HG02852 (cell line): Measurements from ENCODE around the gene CDC5L.

Experiments used
- ATAC-seq: cut with Tn5 transposase; IDR thresholded peaks from one replicate; pipeline ENCODE4 v1.9.1; 2021; ENCODE audit warnings: mild to moderate bottlenecking, moderate library complexity; ENCODE audit not compliant: unreplicated experiment

CDC5L gene

DNA sequence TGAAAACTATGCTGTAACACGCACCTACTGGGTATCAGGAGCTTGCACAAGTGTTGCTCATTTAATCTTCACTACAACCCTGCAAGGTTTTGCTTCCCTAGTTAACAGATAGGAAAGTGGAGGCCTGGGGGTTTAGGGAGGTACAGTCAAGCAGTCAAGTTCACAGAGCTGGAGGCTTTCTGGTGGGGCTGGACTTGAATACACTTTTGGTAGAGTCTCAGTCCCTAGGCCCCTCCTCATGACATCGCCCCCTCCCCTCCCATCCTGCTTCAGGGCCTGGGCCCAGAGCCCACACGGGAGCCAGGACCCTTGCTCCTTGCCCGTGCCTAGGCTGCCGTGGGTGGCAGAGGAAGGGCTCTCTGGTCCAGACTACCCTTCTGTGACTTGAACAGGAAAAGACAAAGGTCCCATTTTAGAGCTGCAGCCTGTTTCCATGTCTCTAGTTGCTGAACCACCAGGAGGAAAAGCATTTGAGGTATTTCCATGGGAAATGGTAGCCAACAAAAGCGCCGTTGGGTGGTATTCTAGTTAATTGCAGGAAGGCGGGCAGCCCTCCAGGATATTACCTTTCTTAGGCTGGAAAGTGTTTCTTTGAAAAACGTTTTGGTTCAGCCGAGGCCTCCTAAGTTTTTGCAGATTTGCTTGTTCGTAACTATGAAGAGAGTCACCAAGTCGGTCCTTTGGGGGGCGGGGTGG is 84.9 kb downstream of the CDC5L start:
- no peak for ATAC-seq

DNA sequence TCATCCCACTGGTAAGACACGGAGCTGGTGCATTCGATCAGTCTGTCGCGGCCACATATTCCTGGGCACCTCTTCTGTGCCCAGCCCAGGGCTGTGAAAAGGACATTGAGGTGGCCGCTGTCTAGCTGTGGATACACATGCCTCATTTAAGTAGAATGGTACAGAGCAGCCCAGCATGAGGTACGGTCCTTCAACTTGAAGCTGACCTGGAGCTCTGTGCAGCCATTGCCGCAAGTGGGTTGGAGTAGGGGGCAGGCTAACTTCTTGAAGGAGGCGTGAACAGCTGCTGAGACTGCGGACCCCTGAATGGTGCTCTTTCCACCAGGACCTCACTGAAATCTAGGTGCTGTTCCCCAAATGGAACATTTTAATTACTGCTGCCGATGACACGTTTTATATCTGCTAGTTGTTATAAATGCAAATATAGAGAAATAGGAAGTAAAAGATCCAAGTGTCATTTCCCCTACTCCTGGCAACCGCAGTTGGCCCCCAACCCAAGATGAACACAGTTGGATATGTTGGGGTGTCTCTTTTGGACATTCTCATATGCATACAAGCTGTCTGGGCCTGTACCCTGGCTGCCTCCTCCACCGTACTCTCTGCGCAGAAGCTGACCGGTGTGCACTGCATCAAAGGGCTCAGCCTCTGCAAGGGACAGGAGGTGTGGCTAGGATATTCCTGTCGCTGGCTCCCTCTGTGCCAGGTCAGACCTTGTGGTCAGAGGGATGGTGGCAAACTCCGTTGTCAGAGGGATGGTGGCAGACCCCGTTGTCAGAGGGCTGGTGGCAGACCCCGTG is 86.1 kb downstream of the CDC5L start:
- no peak for ATAC-seq

DNA sequence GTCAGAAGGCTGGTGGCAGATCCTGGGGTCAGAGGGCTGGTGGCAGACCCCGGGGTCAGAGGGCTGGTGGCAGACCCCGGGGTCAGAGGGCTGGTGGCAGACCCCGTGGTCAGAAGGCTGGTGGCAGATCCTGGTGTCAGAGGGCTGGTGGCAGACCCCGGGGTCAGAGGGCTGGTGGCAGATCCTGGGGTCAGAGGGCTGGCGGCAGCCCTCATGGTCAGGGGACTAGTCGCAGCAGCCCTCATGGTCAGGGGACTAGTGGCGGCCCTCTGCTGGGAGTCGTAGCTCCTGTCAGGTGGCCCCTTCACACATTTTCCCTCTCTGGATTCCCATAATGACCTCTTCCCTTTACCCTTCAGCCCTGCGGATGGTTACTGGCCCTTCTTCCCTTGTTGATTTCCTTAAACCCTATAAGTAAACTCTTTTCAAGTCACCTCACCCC is 86.7 kb downstream of the CDC5L start:
- no peak for ATAC-seq

- ATAC-seq = no peak
Observed at GRCh38 chr6:44474643-44475042, 87.1 kb downstream of the CDC5L start.

GRCh38 chr6:44475417-44475778 is 87.9 kb downstream of the CDC5L start:
- peak; percentile 28 for ATAC-seq

DNA sequence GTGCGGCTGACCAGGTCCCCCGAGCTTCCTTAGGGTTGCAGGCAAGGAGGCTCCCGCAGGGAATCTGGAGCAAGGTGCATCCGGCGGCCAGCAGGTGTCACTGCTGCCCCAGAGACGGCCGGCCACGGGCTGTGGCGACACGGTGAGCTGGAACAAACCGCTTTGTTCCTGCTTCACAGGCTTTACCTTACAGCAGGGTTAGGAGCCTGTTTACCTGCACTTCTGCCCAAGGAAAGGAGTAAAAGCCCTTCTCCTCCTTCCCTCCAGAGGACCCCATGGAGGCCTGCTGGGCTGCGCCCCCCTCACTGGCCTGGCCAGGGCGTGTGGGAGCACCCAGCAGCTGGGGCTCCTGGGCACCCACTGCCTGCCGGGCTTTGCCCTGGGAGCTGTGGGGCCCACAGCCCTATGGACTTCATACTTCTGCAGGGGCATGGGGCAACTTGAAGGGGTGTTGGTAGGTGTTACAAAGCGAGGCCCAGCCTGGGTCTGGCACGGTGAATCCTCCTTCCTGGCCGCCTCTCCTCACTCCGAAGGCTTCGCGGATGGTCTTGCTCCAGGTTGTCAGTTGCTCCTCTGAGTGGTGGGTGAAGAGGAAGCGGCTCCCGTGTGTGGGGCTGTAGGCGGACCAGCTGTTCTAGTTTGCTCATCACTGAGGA is 88.4 kb downstream of the CDC5L start:
- ATAC-seq = peak; percentile 87

DNA sequence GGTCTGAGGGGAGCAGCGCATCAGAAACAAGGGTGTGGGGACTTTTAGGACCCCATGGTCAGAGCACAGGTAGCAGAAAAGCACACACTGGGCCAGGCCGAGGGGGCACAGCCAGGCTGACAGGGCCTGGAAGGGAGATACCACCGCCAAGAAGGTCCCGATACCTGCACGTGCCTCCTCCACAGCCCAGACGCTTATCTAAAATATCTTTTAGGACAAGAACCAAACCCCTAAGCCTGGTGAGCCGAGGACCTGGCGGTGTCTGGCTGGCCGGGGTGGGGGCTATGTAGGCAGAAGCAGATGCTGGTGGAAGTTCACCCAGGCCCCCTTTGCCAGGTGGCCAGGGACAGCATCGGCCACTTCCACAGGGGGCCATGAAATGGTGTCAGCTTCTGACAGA is 89.3 kb downstream of the CDC5L start:
- no peak for ATAC-seq

DNA sequence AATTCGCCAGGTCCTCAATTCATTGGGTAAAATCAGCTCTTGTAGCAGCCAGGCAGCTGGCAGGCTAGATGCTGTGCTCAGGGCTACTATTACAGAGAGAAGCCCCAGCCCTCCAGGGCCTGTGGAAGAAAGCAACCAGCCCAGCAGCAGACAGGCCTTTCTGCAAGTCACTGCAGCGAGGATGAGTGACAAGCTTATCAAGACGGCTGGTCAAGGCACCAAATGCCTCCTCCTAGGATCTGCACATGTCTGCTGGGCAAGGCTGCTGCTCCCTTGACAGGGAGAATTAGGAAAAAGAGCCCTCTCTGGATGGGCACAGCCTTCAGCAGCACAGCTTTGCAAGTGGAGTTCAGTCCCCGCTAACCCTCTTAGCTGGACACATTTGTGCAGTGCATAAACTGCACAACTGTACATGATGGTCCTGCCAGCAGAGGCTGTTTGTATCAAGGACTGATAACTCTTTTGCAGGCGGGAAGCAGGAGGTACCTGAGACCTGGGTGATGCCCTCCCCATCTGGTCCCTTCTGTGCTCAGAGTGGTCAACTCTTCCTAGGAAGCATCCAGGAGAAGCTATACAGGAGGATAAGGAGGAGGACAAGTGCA is 89.9 kb downstream of the CDC5L start:
- no peak for ATAC-seq

GRCh38 chr6:44478158-44478557 is 90.7 kb downstream of the CDC5L start:
- no peak for ATAC-seq

GRCh38 chr6:44478591-44479254 is 91.2 kb downstream of the CDC5L start:
- no peak for ATAC-seq

DNA sequence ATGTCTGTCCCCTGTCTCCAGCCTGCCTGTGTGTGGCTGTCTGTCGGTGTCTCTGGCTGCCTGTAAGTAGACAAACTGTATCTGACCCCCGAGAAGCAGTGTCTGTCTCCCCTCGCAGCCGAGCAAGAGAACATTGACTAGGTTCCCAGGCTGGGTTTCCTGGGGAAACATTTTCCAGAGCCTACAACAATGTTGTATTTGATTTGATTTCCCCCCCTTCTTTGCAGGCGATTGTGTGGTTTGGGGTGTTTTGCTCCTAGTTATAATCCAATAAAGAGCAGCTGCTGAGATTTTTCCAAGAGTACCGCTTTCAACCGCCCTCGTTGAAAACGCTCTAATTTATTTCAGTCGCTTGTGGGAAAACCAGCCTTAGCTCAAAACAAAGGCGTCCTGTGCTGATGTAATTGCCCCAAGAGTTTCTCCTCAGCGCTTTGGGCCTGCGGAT is 92.6 kb downstream of the CDC5L start:
- ATAC-seq = no peak

DNA sequence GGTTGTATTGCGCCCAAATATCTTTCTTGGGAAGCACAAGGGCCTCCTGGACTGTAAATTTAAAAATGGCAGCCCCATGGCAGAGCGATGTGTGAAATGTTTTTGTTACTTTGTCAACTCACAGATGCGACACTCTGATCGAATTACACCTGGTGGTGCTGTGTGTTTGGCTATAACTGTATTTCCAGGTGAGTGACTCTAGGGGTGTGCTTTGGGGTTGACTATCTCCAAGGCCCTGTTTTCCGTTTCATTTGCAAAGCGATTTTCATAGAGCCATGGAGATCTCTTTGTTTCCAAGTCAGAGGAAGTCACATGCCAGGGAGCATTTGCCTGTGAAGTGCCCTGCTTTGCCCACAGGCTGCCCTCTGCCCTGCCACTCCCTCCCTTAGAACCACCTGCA is 93.5 kb downstream of the CDC5L start:
- no peak for ATAC-seq

GRCh38 chr6:44481760-44482159 is 94.3 kb downstream of the CDC5L start:
- no peak for ATAC-seq

DNA sequence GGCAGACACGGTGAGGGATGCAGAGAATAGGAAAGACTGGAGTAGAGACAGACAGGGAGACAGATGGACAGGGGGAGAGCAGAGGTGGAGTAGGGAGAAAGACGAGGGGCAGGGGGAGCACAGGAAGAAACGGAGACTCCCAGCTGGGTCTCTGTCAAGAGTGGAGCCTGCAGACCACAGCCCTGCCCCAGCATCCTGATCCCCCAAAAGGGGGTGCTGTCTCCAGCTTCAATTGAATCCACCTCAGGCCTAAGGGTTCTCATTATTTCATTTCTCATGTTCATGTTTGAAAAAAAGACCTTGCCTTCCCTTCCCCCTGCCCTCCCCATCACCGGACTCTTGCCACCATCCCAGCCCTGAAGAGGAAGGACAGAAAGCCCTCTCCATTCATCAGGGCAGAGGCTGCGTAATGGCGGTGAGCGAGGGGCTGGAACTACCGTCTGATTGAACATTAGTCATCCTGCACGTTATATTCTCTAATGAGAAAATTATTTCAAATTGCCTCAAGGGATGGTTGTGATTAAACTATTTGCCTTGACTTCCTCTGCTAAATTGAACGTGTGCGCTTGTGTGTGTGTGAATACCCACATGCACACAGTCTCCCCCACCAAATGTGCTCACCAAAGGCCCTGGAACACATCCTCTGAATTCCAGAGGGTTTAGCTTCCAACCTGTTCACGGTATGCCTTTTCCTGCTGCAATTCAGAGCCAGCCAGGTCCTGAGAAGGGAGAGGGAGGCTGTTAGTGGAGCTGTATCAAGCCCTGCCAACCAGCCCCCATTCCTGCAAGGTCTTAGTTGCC is 98.3 kb downstream of the CDC5L start:
- ATAC-seq = no peak

- no peak for ATAC-seq
Observed at GRCh38 chr6:44487002-44487401, 99.5 kb downstream of the CDC5L start.

DNA sequence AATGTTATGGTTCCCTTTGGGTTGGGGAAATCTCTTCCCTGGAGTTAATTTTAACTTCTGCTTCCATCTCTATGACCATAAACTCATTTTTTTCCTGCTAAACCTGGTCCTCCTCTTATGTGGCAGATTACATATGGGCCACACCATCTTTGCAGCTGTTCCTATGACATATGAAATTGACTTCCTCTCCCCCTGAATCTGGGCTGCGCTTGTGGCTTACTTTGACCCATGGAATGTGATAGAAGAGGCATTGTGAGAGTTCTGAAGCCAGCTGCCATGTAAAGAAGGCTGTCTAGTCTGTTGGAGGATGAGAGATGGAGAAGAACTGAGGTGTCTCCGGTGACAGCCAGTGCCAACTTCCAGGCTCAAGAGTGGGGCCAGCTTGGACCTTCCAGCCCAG is 100.1 kb downstream of the CDC5L start:
- ATAC-seq = no peak

- ATAC-seq = no peak
Observed at GRCh38 chr6:44489910-44490604, 102.6 kb downstream of the CDC5L start.

- ATAC-seq = no peak
Observed at GRCh38 chr6:44493132-44493531, 105.6 kb downstream of the CDC5L start.

DNA sequence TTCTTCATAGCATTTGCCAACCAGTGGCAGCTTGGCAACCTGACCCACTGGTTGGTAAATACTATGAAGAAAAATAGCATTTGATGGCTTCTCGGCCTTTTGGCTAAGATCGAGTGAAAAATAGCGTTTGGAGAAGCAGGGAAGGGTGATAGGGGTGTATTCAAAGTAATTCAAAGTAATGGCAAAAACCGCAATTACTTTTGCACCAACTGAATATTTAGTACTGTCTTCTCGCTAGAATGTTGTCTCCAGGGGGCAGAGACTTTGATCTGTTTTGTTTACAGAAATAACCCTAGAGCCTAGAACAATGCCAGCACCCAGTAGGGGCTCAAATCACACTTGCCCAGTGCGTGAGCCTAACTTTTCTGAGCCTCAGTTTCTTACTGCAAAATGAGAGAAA is 106.1 kb downstream of the CDC5L start:
- no peak for ATAC-seq
